NCI-H2196 (cell line): ENCODE measurements around the gene TRIM66.
A peak's percentile ranks its signal among the peaks of the same experiment; 100 is the strongest.

Experiments used
- DNase-seq: peaks from one replicate; lab custom pipeline; 2025; ENCODE audit not compliant: unreplicated experiment; lab: John Stamatoyannopoulos, UW

TRIM66 gene

DNA sequence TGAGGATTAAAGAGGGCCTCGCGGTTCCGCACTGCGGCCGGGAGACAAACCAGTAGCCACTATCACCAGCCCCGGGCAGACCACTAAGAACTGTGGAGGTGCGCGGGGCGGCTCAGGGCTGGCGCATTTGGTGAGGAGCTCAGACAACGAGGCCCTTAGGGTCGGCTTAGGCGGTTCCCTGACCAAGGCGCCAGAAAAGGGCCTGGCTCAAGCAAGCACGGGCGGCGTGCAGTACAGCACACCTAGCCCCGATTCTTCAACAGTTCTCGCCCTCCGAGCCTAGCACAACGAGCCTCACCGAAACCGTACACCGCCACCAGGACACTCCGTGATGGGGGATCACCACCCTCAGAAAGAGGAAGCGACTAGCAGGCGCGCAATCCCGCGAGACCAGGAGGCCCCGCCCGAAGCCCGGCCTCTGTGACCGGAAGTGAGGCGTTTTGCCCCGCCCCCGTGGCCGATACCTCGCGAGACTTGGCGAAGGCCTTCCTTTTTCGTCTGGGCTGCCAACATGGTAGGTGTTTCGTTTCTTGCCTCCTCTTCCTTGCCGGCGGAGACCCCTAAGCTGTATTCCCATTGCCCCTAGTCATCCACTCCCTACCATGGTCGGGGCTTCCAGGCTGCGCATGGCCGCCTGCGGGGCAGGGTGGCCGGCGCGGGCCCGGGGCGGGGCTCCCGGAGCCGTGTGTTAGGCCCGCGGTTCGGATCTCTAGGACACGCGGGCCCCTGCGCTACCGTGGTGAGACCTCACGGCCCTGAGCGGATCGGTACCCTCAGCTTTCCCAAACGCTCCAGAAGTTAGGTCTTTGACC lies at the start of gene TRIM66, which contains the start of gene RPL27A:
Gene TRIM66 (minus strand): TSS at position 363 of the 812 bp plus-strand sequence. CDS start 10,391 bp downstream, outside the sequence.
Gene RPL27A (plus strand): TSS at position 490 of the 812 bp plus-strand sequence. CDS start 22 bp downstream, at position 512.
- peak; percentile 96 for DNase-seq

- DNase-seq: no peak
Measured at GRCh38 chr11:8731647-8732323, 49.3 kb upstream of the TRIM66 start.

DNA sequence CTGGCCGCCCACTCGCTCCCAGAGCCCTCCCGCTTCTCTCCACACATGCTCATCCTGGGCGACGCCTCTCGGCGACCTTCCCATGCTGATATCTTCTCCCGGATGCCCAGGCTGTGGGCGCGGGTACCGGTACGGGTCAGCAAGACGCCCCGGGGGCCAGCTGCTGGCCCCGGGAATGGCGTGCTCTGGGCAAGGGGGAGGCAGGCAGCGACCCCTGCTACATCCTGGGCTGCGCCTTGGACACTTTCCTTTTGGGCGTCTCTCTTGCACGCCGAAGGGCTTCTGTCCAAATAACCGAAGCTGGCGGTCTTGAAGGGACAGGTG lies 48.2 kb upstream of the TRIM66 start:
- no peak for DNase-seq

DNA sequence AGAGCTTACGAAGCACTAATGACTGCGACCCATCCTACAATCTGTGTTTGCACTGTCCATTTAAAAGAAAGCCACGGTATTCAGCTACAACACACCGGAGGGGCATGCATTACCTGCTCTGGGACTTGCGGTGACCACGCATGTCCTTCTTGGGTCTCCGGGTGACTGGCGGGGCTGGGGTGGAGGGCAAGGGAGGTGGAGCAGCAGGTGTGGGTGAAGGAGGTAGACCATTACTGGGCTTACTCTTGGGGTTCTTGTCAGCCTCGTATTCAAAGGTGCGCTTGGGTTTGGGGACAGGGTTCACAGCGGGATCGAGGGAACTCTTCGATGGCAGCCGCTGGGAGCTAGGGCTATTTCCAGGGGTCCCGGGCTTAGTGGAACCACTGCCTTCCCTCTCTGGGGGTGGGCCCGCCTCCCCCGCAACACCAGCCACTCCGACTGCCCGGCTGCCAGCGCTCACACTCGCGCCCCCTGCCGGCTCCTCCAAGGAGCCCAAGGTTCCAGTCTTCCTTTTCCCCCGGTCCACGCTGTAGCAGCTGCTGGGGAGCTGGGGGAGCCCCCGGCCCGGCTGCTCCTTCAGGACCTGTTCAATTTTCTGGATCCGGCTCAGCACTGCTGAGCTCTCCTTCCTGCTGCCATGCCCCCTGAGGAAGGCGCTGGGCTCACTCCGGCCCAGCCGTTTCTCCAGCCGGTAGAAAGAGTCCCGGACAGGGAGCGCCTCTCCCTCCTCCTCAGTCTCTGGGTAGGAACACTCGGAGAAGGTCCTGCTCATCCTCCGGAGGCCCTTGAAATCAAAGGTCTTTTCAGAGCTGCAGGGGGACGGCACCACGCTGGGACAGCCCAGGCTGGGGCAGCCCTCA lies 47.6 kb upstream of the TRIM66 start:
- no peak for DNase-seq

- no peak for DNase-seq
Measured at GRCh38 chr11:8729067-8729466, 46.6 kb upstream of the TRIM66 start.

DNA sequence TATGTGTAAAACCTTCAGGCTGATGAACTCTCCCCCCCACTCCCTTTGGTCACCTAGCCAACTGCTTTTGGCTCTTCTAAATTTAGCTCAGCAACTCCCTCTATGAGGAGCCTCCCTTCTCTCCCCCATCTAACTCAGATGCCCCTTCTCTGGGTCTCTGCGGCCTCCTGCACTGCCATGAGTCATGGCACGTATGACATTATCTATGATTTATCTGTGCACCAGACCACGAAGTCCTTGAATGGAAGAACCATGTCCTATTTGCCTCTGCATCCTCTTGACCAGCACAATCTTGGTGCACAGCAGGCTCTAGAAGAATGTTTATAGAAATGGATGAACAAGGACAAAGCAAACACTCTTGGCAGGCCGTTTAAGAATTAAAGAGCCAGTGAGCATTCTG lies 46.1 kb upstream of the TRIM66 start:
- DNase-seq: no peak

- DNase-seq: no peak
Measured at GRCh38 chr11:8726395-8726794, 43.9 kb upstream of the TRIM66 start.

GRCh38 chr11:8724682-8725081 lies 42.2 kb upstream of the TRIM66 start:
- no peak for DNase-seq

GRCh38 chr11:8723711-8724110 lies 41.2 kb upstream of the TRIM66 start:
- no peak for DNase-seq

GRCh38 chr11:8722809-8723208 lies 40.3 kb upstream of the TRIM66 start:
- no peak for DNase-seq

DNA sequence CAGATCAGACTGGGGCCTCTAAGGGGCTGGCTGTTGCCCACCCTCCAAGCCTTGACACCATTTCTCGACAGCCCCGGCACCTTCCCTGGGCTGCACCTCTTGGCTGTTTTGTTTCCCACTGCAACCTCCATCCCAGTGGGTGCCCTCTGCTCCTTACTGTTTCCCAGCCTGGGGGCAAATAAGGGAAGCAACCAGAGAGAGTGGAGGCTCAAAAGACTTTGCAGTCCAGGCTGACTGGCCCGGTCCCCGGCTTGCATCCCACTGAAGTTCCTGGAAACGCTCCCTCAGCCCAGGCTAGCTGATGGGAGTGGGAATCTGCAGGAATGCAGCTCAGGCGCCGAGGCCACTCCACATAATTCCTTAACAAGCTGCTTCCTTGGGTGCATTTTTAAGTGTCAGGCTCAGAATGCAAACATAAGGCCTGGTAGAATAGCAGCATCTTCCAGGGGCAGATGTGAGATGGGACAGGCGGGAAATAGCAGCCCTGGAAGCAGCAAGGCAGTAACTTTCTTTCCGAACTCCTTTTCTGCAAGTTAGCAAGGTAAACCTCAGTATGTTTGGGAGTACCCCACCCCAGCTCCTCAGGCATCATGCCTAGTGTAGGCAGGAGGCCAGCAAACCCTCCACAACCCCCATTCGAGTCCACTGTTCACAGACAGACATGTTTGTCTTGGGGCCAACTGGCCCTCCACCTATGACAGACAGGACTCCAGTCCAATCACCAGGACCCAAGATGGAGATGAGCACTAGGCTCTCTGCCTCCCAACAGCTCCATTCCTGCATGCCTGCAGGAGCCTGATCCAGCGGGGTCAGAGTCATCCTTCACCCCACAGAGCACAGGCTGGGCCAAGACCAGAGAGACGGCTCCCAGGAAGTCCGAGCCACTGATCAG lies 39.4 kb upstream of the TRIM66 start:
- no peak for DNase-seq

- DNase-seq: no peak
Measured at GRCh38 chr11:8720868-8721608, 38.6 kb upstream of the TRIM66 start.

- no peak for DNase-seq
Measured at GRCh38 chr11:8720352-8720751, 37.9 kb upstream of the TRIM66 start.

DNA sequence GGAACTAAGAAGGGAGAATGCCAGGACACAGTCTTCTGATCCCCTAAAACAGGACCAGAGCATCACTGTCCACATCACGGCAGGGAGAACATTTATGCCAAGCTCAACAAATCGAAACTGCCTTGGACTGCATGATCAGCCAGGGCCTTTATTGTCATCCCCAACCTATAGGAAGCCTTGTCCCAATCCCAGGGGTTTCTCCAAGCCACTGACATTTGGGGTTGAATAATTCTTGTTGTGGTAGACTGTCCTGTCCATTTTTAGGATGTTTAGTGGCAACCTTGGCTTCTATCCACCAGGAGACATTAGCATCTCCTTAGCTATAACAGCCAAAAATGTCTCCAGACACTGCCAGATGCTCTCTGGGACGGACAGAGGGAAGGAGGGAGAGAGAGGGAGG lies 37.3 kb upstream of the TRIM66 start:
- no peak for DNase-seq

DNA sequence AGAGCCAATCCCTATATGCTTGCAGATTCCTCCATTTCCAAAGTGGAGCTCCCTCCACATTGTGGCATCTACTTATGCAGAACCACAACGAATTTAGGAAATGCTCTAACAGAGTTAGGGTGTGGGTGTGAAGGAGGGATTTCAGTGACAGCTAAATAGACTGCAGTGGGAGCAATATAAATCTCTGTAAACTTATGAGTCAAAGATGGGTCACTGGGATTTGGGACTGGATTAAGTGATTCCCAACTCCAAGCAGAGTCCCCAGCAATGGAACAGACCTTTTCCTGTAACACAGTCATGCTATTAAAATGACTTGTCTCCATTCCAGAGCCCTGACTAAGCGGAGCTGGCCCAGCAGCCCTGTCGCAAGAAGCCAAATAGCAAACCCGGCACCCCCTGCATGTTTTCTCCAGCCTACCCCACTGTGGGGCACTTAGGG lies 36.8 kb upstream of the TRIM66 start:
- DNase-seq: no peak

- DNase-seq: peak; percentile 35
Measured at GRCh38 chr11:8717876-8718753, 35.6 kb upstream of the TRIM66 start.

- no peak for DNase-seq
Measured at GRCh38 chr11:8717544-8717875, 35.0 kb upstream of the TRIM66 start.

GRCh38 chr11:8715501-8715900 lies 33.0 kb upstream of the TRIM66 start:
- DNase-seq: no peak

GRCh38 chr11:8714622-8715225 lies 32.3 kb upstream of the TRIM66 start:
- no peak for DNase-seq
